Measurements from ENCODE around the gene MDP1.
"Not testable (repeated sequence)": the region's sequence is repeated elsewhere in the genome, so short reads cannot be mapped to it uniquely, and the experiment has no call there.

MDP1 gene

DNA sequence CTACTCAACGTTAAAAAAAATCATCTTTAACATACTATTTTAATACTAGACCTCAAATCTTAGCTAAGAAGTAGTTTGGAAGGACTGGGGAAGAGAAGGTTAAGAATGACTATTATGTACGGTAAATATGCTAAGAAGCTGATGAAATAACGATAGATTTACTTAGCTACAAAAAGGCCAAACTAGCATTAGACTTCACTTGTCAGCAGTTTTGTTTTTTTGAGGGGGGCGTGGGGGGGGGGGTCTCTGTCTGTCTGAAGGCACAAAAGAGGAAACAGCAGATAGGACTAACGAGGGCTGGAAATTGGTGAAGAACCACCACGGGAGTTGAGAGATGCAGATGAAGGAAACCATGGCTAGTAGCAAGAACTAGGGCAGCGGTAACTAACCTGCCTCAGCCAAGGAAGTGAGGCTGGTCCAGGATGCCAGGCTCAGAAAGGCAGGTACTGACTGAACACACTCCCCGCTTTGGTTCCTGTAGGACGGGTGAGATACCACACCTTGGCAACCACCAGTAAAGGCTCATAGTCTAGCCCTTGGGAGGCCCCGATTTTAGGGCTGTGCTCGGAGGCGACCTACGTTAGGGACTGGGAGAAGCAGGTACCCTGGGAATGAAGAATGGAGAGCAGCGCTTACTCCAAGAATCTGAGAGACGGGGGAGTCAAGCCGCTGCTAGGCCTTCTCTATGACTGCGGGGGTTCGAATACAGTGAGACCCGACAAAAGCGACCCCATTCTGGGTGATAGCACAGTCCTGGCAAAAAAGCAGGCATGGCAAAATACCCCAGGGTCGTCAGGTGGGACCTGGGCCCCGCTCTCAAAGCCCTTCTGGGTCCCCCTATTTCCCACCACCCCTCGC is 15.6 kb upstream of the MDP1 start:
- DNase-seq (ENCODE audit: low read depth), result no peak

DNA sequence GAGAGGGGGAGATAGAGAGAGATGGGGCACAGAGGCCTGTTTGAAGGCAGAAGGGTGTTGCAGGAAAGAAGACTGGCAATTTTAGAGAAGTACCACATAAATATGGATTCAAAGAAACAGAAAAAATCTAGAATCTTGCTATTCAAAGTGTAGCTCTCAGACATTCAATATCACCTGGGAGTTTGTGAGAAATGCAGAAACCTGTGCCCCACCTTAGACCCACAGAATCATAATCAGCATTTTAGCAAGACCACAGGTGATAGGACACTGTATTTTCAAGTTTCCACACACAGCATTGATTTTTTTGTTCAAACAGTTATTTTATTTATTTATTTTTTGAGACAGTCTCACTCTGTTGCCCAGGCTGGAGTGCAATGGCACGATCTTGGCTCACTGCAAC is 13.0 kb upstream of the MDP1 start:
- no peak for DNase-seq (ENCODE audit: low read depth)

DNA sequence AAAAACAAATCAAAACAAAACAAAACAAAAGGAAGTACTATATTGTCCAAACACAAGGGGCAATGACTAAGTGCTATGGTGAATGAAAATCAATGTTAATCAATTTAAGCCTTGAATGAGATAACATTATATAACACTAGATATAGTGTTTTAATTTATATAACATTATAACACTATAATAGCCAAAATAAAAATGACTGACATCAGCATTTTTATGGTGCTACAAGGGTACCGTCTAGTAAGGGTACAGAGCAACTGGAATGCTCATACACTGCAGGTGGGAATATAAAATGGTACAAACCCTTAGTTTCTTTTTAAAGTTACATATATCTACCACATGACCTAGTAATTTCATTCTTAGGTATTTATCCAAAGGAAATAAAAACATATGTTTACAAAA is 10.6 kb upstream of the MDP1 start:
- no peak for DNase-seq (ENCODE audit: low read depth)

DNA sequence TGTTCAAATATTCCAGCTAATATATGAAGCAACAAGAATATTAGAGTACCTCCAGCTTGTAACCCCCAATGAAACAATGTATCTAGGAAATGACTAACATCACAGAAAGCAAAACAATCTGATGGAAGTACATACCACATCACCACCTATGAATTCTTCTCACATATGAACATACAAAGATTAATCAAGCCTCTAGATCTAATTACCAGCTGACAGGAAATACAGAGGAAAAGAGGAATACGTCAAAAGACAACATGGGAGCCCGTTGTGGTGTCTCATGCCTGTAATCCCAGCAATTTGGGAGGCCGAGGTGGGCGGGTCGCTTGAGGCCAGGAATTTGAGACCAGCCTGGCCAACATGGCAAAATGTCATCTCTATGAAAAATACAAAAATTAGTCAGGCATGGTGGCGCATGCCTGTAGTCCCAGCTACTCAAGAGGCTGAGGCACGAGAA is 8.8 kb upstream of the MDP1 start:
- peak; percentile 91 for DNase-seq (ENCODE audit: low read depth)

DNA sequence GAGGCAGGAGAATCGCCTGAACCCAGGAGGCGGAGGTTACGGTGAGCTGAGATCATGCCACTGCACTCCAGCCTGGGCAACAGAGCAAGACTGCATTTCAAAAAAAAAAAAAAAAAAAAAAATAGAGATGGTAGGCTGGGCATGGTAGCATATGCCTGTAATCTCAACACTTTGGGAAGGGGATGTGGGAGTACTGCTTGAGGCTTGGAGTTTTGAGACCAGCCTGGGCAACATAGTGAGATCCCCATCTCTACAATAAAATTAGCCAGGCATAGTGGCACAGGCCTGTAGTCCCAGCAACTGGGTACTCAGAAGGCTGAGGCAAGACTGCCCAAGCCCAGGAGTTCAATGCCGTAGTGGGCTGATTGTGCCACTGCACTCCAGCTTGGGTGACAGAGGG is 7.1 kb upstream of the MDP1 start:
- DNase-seq (ENCODE audit: low read depth), result not testable (repeated sequence)

DNA sequence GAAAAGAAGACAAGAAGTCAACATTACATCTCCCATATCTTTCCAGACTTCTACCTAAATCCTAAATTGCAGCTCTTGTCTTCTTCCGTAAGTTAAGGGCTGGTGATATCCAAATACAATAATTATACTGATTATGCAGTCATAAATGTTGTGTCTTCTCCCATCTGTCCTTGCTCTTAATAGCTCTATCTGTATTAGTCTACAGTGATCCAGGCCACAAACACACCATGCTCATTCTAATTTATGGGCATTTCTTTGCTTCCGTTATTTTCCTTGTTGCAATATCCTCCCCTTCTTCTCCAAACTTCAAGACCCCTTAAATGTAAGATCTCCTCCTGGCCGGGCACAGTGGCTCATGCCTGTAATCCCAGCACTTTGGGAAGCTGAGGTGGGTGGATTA is 3.7 kb upstream of the MDP1 start:
- DNase-seq (ENCODE audit: low read depth), result no peak

DNA sequence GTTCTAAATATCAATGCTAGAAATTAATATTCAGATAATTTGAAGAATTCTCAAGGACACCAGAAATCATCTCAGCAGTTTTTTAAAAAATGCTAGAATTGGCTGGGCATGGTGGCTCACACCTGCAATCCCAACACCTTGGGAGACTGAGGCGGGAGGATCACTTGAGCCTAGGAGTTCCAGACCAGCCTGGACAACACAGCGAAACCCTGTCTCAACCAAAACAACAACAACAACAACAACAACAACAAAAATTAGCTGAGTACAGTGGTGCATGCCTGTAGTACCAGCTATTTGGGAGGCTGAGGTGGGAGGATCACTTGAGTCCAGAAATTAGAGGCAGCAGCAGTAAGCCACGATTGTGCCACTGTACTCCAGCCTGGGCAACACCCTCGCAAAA is 3.2 kb upstream of the MDP1 start:
- no peak for DNase-seq (ENCODE audit: low read depth)

DNA sequence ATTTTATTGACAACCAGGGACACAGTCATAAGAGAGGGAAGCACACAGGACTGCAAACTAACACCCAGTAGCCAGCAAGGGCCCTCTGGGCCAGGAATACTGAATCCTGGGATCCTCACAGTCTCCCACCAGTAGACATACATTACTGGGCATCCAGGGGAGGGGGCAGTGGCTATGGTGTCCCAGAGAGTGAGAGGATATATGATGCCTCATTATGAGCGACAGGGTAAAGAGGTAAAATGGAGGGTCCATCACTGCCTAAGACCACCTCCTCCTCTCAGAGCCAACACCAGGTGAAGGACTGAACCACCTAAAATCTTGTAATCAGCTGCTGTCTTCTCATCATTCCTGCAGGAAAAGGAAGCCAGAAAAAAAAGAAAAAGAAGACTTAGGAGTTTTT is 1.0 kb upstream of the MDP1 start:
- not testable (repeated sequence) for DNase-seq (ENCODE audit: low read depth)

DNA sequence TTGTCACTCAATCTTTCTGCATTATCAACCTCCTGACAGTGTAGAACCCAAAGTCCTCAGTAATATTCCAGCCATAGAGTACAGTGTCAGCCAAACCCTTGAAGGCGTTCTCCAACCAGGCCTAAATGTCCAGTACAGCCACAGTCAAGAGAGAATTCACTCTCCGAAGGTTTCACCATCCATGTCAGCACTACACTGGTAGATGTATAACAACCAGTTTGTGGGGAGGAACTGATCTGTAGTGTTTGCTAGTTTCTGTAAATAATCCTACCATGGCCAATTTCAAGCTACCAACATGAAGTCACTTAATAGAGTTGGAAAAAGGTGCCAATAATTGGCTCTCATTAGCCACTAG is 456 bp upstream of the MDP1 start:
- DNase-seq (ENCODE audit: low read depth), result no peak

DNA sequence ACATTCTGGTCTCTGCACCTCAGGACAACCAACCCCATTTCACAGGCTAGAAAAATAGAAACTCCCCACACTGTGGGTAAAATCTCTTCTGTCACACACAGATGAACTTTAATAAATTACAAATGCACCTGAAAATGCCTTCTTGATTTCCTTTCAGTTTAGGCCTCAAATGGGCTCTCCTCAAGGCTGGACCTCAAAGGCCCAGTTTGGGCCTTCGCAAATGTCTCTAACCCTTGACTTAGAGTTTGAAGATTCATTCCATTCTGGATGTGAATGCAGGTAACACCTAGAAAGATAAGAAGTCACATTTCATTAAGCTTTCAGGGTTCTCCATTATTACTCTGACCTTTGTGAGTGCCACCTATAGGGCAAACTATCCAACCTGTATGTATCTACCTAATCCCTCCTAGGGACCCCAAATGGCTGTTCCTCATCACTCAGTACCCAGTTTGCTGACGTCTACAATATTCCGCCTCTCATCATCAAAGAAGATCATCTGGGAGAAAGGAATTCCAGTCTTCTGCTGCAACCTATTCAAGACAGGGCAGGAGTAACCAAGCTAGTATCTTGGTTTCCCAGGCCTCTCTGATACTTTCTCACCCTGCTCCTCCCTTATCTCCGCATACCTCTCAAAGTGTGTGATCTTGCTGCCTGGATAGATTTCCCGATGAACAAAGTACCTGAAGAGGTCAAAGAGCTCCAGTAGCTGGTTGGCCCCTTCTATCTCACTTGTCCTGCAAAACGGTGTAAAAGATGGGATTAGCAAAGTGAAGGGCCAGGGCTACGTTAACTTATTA is 1.8 kb downstream of the MDP1 start:
- DNase-seq (ENCODE audit: low read depth), result no peak

DNA sequence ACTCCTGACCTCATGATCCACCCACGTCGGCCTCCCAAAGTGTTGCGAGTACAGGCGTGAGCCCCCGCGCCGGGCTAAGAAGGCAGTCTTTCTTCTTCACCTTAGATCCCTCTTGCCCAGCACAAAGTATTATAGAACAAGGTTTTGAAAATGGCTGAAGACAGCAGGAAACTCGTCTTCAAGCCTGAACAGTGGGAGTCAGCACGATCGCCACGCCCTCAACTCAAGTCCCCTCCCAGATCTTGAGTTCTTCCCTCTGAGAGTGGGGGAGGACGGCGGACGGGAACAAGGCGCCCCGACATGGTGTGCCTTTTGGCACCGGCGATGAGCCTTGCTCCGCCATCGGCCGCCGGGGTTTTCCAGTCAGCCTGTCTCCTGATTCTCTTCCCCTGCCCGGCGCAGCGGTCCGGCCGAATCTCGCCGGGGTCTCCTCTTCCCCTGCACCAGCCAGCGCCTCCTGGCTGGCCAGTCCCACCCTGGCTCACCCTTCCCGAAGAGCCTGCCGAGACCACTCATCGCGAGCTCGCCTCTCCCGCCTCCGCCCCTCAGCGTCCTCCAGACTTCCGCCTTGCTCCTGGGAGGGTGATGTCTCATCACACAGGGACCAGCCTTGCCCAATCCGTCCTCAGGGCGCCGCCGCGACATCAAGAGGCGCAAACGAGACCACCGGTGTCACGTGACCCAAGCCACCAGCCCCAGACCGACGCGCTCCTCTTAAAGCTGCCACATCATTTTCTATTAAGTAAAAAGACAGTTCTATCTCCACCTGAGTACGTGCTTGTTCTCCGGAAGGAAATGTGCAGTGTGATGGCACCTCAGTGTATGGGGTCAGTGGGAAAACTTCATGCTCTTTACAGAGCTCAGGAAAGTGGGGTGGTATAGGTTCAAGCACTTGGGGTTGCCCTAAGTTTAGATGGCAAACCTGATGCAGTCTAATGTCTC is 2.7 kb downstream of the MDP1 start, which contains the start of gene CHMP4A:
Gene CHMP4A (minus strand): TSS at position 565 of the 942 bp plus-strand sequence. CDS start 49 bp downstream, at position 516.
- DNase-seq (ENCODE audit: low read depth), result peak; percentile 97

DNA sequence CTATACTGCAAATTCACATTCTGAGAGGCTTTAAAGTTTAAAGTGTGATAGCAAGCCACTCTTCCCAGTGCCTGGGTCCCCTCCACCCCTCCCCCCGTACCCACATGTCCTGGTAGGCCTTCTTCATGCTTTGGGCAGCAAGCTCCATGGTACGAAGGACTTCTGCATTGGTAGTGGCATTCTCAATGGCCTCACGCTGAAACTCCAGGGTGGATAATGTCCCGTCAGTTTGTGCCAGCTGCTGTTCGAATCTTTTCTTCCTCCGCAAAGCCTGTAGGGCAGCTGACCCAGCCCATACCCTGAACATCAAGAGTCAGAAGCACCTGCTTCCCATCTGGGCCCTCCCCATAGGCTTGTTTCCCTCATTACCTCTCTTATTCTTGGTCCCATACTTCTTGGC is 4.6 kb downstream of the MDP1 start:
- DNase-seq (ENCODE audit: low read depth), result no peak

DNA sequence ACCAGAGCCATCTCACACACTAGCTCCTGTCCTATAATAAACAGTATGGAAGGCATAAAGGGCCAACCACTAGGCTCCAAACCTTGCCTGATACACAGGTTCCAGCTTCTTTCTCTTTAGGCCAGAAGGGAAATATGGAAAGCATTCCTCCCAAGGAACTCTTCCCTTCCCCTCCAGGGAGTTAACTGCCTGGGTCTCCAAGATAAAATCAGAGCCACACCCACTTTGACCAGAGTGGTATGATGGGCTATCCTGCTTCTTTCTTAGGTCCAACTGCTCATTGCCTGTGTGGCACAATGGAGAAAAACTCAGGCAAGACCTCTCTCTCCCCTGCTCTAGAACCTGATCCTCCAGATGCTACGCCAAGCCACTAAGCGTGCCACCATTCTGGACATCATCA is 8.2 kb downstream of the MDP1 start:
- DNase-seq (ENCODE audit: low read depth), result no peak

DNA sequence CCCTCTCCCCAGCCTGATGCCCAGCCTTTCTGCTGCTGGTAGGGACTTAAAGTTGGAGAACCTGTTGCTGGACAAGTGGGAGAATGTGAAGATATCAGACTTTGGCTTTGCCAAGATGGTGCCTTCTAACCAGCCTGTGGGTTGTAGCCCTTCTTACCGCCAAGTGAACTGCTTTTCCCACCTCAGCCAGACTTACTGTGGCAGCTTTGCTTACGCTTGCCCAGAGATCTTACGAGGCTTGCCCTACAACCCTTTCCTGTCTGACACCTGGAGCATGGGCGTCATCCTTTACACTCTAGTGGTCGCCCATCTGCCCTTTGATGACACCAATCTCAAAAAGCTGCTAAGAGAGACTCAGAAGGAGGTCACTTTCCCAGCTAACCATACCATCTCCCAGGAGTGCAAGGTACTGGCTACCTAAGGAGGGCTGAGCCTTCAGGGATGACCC is 8.7 kb downstream of the MDP1 start:
- no peak for DNase-seq (ENCODE audit: low read depth)

DNA sequence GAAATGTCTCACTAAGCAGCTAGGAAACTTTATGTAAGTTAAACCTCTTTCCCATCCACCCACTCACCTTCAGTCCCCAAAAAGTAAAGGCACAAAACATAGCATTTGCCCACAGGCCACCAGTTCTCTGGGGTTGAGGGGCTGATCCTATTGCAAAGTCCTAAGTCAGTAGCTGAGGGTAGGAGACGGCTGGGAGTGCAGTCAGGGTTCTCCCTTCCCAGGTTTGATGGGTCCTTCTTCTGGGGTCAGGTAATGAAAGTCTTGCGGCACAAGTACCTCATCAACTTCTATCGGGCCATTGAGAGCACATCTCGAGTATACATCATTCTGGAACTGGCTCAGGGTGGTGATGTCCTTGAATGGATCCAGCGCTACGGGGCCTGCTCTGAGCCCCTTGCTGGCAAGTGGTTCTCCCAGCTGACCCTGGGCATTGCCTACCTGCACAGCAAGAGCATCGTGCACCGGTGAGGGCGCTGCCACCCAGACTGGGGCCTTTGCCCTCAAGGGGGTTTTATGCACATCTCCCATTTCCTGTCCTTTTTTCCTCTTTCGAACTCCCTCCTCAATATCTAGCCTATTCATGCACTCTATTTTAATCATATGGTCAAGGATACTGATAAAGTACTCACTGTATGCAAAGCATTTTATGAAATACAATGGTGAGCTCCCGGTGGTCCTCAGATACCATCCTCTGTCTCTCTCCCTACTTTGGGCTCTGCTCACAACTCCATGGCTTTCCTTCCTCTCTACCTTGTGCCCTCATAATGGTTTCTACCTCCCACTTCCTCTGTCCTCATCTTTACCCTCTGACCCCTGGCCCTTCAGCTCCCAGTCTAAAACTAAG is 9.4 kb downstream of the MDP1 start:
- DNase-seq (ENCODE audit: low read depth), result no peak

DNA sequence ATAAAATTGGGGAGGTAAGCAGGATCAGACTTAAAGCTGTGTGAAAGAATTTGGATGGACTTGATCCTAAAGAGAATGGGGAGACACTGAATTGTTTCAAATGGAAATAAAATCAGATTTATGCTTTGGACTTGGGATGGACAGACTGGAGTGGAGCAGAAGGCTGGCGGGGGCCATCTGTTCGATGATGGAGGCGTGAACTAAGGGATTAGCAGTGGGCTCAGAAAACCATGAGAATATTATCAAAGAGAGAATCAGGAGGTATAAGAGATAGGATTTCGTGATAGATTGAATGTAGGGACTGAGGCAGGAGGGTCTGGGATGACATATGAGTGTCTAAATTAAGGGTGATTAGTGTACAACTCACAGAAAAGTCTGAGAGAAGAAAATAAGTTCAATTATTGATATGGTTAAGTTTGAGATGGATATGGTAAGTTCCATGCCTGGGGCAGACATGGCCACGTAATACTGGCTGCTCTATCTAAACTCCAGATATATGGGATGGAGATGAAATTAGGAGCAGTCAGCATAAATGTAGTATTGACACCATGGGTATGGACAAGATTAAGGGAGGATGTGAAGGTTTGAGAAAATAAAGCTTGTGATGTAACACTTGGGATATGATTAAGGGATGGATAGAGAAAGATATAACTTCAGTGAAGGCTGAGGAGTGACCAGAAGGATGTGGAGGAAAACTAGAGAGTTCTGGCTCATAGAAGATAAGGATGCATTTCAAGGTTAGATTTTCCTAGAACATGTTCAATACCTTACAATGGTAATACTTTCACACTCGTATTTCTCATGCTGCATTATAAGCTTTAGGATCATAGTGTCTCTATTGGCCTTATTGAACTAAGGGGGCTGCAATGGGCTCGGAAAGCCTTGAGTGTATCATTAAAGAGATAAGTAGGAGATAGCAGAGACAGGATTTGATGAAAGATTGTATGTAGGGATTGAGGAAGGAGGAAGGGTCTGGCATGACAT is 11.4 kb downstream of the MDP1 start:
- no peak for DNase-seq (ENCODE audit: low read depth)

DNA sequence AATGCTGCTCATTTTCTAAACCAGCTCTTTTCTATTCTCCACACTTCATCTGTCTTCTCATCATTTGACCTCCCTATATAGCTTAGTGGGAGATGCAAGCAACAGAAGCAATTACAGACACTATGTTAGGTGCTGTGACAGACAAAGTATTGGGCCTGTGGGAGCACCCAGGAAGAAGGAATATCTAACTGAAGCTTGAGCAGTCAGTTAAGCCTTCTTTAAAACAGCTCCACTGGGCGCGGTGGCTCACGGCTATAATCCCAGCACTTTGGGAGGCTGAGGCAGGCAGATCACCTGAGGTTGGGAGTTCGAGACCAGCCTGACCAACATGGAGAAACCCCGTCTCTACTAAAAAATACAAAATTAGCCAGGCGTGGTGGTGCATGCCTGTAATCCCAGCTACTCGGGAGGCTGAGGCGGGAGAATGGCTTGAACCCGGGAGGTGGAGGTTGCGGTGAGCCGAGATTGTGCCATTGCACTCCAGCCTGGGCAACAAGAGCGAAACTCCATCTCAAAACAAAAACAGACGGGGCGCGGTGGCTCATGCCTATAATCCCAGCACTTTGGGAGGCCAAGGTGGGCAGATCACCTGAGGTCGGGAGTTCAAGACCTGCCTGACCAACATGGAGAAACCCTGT is 12.5 kb downstream of the MDP1 start:
- DNase-seq (ENCODE audit: low read depth), result not testable (repeated sequence)

DNA sequence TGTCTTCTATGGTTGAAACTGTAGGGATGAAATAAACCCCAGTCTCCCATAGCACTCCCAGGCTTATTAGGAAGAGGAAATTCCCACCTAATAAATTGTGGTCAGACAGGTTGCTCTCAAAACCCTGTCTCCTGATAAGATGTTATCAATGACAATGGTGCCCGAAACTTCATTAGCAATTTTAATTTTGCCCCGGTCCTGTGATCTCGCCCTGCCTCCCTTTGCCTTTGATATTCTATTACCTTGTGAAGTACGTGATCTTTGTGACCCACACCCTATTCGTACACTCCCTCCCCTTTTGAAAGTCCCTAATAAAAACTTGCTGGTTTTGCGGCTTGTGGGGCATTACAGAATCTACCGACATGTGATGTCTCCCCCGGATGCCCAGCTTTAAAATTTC is 13.3 kb downstream of the MDP1 start:
- DNase-seq (ENCODE audit: low read depth), result not testable (repeated sequence)

DNA sequence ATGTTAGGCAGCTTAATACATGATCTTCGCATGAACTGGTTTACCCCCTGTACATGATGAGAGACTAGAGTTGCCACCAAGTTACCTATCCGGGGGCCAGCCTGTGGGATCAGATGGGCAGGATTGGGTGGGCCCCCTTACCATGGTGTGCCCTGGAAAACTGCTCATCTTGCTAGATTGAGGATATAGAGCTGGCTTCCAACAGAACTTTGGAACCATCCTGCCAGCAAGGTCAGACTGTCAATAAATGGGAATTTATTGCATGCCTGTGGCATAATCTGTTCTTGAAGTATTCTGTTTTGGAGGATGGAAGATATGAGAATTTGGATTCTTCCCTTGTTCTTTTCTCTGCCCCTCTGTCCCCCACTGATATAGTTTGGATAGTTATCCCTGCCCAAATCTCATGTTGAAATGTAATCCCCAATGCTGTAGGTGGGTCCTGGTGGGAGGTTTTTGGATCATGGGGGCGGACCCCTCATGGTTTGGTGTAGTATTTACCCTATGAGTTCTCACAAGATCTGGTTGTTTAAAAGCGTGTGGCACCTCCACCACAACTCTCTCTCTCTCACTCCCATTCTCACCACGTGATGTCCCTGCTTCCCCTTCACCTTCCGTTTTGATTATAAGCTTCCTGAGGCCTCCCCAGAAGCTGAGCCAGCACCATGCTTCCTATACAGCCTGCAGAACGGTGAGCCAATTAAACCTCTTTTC is 16.9 kb downstream of the MDP1 start:
- DNase-seq (ENCODE audit: low read depth), result no peak

Data from amniotic epithelial cell (primary cell).